ENCODE data around the gene RUFY2.

- TF ChIP-seq YY1 (IDR thresholded peaks at IDR 0.05; ENCODE audit: insufficient read depth, insufficient read length) = no peak
- TF ChIP-seq SUZ12 (IDR thresholded peaks at IDR 0.05; ENCODE audit: extremely low read depth, insufficient read depth, insufficient read length) = no peak
These were observed 105.1 kb downstream of the RUFY2 start for GRCh38 chr10:68301790-68302502.

Data from NT2/D1 (cell line).